MM.1S (cell line): ENCODE results near the gene KIAA1328.

ENCODE experiments used
- EZH2 ChIP-seq: fragments of 300-600 bp; sonication (generic); optimal IDR thresholded peaks from 2 replicates; pipeline ENCODE3; 2017; ENCODE audit warnings: low read depth, mild to moderate bottlenecking, antibody characterized with exemption, low read length, mixed read lengths
- TF ChIP-seq, protein P1 (sequence below): fragments of 300-600 bp; sonication (generic); IDR thresholded peaks from 2 replicates; pipeline ENCODE4 v1.5.1; 2016; ENCODE audit warnings: antibody characterized with exemption, low read length, mixed read lengths

- TF ChIP-seq, protein P1, sequence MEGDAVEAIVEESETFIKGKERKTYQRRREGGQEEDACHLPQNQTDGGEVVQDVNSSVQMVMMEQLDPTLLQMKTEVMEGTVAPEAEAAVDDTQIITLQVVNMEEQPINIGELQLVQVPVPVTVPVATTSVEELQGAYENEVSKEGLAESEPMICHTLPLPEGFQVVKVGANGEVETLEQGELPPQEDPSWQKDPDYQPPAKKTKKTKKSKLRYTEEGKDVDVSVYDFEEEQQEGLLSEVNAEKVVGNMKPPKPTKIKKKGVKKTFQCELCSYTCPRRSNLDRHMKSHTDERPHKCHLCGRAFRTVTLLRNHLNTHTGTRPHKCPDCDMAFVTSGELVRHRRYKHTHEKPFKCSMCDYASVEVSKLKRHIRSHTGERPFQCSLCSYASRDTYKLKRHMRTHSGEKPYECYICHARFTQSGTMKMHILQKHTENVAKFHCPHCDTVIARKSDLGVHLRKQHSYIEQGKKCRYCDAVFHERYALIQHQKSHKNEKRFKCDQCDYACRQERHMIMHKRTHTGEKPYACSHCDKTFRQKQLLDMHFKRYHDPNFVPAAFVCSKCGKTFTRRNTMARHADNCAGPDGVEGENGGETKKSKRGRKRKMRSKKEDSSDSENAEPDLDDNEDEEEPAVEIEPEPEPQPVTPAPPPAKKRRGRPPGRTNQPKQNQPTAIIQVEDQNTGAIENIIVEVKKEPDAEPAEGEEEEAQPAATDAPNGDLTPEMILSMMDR = no peak
- TF ChIP-seq EZH2 = no peak
Measured at GRCh38 chr18:36811430-36811829, 17.5 kb upstream of the KIAA1328 start.
